GM18861 (cell line): ENCODE measurements around the gene HHAT.

Source experiments
- ATAC-seq: cut with Tn5 transposase; IDR thresholded peaks from one replicate; pipeline ENCODE4 v1.9.1; 2021; ENCODE audit not compliant: unreplicated experiment

The HHAT gene

DNA sequence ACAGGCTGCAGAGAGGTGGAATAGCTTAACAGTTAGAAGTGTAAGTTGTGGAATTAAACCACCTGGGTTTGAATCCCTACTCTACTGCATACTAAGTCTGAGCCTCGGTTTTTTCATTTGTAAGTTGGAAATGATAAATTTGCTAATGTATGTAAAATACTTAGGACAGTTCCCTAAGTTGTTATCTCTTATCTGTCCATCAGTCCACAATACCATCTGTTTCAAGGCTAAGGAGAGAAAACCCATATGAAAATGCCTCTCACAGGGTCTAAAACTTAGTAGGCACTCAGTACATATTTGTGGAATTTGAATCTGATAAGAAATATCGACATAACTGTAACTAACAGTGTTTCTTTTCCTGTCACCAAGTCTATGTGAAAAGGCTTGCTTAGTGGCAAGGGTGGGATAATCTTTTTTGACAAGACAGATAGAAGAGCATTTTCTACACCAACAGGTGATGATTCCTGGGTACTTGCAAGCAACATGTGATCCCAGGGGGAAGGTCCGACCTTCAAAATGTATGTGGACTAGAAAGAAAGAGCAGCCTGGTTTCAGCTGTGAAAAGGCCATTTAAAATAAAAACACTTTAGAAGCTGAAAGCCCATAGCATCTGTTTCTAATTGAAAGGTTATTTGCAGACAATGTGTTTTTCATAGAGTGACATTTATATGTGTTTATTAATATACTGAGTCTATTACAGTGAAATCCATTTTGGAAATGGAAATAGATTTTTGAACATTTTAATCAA, 202.9 kb downstream of the HHAT start:
- ATAC-seq = no peak

DNA sequence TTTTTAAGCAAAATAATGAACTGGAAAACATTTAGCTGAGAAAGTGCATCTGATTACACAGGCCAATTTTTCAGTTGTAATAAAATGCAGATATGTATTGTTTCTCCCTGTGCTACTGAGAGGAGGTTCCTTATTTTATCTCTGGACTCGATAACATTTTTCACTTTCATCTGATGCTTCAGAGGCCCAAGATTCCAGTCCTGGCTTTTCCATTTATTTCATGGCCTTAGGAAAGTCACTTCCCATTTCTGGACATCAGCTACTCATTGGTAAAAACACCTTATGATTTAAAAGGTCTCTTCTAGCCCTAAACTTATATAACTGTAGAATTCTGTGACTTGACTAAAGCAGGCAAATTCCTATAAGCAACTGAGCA, 203.5 kb downstream of the HHAT start:
- ATAC-seq = no peak

DNA sequence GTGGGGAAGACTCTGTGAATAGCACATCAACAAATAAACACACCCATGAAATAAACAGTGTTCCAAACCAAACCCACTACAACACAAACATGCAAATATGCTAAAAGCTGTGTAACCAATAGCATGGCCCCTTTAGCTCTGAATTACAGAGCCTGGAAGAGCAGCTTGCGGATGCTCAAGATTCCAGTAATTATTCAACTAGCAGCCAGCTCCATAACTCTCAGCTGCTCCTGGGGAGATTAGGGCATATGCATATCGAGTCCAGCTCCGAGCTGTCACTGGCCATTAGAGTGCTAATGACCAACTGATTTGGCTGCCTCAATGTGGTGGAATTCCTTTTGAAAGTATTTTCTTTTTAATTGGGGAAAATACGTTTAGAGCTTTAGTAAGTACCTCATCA, 207.1 kb downstream of the HHAT start:
- no peak for ATAC-seq

DNA sequence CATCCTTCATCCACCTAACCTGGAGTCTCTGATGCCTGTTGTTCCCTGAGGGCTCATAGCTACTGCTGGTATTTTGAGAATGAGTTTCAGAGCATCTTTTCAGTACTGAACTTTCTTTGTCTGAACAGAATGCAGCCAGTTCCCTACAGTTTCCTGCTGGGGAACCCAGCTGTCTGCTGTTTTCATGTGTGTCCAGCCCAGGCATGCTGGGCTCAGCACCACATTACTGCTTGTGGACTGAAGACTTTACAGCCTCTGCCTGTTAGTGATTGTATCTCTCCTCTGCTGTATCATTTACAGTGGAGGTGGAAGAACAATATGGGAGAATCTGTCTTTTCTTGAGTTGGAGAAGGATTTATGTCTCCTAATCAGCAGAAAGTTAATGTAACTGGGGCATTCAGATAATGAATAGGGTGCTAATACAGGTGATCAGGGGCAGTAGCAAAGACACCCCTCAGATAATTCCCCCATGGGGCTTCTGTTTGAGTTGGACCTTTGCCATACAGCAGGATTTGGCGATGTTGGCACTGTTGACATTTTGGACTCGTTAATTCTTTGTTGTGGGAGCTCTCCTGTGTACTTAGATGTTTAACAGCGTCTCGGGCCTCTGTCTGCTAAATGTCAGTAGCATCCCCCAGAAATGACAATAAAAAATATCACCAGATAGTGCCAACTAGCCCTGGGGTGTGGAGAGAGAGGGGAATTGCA, 207.7 kb downstream of the HHAT start:
- no peak for ATAC-seq

DNA sequence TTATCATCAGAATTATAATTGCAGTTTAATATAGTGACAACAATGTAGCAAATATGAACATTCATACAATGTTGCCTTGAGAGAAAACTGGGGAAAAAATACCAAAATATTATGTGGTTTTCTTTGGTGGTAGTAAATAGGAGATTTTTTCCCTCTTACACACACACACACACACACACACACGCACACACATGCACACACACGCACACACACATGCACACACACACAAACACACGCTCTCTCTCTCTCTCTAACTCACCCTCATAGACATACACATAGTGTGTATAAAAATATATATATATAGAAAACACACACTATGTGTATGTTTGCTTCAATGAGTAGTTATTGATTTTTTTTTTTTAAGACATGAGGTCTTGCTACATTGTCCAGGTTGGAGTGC, 211.6 kb downstream of the HHAT start:
- ATAC-seq = no peak

DNA sequence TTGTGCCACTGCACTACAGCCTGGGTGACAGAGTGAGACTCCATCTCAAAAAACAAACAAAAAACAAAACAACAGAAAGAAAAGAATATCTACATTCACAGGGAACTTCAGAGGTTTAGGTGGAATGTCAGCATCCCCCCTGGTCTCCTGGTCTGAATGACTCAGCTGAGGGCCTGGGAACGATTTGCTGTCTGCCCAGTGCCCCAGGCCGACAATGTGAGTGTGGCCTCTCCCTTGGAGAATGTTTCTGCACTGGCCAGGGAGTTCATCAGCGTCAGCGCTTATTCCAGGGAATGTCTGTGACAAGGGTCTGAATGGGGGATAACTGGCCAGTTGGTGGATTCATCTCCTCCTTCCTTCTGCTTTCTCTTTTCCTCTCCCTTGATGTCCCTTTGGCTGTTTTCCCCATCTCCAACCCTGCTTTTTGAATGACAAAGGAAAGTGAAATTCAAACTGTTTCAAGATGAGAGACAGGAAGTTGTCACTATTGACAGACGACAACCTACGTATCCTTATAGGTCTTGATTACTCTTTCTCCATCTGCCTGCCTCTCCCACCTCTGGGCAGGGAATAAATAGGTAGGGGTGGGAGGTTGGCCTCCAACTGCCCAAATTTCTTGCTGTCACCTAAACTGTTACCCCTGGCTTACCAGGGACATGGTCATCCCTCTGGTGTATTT, 213.1 kb downstream of the HHAT start:
- ATAC-seq = no peak

DNA sequence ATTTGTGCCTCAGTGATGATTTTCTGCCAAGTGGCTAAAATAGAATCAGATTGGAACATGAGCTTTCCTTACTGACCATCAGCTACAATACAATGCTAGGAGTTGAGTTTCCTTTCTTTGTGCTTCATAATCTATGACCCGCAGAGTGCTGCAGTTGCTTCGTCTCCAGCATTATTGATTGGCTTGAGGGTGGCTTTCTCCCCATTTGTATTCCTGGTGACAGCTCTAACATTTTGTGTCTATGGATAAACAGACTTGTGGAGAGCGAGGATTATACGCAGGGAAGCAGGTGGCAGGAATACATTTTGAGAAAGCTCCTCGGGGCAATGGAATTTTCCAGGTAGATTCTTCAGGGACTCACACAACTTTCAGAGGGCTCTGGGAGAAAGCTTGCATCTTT, 223.2 kb downstream of the HHAT start:
- no peak for ATAC-seq

DNA sequence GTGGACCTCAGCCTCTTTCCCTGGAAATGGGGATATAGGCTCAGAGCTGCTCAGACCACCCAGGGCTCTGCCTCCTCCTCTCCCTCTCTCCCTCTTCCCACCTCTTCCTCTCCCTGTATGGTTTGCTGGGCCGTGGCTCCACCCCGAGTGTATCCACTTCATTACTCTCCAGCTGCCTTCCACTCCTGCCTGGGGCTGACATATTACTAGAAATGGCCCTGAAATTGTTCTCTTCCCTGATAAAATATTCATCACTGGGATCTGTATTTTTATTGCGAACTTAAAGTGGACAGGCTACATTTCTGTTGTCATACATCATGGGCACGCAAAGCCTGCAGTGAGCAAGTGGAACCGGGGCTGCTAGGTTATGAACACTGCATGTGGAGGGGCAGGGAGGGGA, 225.0 kb downstream of the HHAT start:
- no peak for ATAC-seq

DNA sequence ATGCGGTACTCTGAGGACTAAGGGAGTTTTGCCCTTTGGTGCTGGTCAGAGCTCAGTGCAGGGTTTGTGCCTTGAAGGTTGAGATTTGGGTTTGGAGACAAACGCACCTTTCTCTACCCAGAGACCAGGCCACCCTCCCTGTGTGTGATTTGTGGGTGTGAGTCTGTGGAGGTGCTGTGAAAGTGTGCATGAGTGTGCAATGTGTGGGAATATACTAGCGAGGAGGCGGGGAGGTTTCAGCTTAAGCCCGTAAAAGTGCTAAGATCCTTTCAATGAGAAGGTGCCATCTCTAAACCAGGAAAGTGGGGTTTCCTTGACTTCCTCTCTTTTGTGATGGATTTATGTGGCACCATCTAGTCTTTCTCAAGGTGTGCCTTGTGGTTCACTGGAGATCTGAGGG, 225.7 kb downstream of the HHAT start:
- ATAC-seq = no peak

DNA sequence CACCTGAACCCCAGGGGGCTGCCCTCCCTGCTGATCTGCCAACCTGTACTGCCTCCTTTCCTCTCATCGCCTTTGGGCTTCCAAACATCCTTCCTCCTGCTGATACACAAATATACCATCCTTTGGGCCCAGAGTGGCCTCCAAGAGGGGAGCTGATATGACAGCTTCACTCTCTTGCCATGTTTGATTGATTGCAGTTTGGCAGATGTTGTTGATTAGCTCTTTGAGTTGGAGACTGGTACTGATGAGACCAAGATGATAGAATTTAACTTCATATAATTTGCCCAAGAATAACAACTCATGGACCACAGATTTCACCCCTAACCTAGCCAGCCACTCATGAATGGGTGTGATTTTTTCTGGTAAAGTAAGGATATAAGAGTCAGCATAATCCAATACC, 227.8 kb downstream of the HHAT start:
- no peak for ATAC-seq

DNA sequence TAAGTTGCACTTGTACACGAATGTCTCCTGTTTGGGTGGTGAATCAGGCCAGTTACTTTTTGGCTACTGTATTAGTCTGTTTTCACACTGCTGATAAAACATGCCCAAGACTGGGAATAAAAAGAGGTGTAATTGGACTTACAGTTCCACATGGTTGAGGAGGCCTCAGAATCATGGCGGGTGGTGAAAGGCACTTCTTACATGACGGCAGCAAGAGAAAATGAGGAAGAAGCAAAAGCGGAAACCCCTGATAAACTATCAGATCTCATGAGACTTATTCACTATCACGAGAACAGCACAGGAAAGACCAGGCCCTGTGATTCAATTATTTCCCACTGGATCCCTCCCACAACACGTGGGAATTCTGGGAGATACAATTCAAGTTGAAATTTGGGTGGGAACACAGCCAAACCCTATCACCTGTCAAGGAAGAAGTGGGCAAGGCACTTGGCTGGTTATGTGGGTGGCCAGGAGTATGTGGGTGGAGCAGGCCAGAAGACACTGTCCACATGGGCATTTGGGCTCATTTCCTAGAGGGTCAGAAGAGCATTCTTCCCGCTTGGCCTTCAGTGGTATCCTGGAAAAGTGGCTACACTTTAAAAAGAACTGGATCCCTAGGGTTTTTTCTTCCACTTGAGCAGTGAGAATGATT, 228.8 kb downstream of the HHAT start:
- ATAC-seq = no peak

DNA sequence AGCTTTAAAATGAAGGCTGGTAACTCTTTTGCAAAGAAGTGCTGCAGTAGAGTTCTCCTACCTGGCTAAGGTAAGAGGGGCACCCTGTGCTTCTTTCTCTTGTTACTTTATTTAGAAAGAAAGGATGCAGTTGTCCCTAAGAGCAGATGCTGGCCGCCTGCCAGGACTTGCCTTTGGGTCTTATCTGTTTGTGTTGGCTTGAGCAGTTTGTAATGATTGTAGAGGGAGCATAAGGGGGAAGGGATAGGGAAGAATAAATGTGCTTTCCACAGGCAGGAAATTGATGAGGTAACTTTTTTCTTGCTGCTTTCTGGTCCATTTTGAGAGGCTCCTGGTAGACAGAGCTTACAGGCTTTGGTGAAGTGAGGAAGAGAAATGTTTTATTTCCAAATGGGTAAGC, 229.6 kb downstream of the HHAT start:
- ATAC-seq = no peak

DNA sequence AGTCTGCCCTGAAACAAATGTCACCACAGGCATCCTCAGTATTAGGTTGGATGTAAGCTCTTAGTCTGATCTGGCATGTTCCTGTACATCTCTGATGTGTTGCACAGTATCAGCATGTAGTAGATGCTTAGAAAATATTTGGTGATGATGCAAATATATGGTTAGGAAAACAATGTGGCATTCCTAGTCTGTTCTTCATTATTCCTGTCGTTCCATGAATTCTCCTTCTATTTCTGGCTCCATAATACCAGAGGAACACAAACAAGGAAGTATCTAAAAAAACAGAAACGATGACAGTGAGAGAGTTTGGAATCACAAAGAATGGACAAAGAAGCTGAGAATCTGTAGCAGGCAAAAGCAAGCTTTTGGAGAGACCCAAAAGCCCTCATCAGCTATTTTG, 236.6 kb downstream of the HHAT start:
- ATAC-seq = no peak

DNA sequence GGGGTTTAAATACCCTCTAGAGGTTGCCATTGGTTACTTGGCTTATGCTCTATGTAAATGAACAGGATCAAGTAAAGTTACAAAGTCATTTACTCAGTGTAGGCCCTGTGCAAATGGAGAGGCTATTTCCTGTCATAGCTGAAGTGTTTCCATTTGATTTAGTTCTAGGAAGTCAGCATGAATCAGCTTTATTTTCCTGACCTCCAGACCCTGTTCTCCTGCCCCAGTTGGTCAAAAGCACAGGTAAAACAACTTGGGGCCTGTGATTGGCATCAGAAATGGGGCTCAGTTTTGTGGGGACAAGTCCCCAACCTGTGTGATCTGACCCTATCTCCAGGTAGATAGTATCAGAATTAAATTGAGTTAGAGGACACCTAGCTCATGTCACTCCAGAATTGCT, 239.9 kb downstream of the HHAT start:
- no peak for ATAC-seq

DNA sequence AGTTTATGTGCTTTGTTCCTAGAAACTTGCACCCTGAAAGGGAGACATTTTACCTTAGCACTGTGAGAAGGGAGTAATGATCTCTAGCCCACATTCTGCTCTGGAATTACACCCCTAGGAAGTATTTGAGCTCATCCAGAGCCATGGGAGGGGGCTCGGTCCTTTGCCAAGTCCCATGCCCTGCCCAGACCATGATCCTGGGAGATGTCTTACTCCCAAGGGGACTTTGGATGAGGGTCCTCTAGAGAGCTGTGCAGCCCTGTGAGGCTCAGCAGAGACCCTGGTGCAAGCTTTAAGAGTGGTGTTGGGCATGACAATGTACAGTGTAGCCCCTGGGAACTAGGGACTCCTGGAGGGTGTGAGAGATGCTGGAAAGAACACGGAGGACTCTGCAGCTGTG, 241.4 kb downstream of the HHAT start:
- no peak for ATAC-seq

DNA sequence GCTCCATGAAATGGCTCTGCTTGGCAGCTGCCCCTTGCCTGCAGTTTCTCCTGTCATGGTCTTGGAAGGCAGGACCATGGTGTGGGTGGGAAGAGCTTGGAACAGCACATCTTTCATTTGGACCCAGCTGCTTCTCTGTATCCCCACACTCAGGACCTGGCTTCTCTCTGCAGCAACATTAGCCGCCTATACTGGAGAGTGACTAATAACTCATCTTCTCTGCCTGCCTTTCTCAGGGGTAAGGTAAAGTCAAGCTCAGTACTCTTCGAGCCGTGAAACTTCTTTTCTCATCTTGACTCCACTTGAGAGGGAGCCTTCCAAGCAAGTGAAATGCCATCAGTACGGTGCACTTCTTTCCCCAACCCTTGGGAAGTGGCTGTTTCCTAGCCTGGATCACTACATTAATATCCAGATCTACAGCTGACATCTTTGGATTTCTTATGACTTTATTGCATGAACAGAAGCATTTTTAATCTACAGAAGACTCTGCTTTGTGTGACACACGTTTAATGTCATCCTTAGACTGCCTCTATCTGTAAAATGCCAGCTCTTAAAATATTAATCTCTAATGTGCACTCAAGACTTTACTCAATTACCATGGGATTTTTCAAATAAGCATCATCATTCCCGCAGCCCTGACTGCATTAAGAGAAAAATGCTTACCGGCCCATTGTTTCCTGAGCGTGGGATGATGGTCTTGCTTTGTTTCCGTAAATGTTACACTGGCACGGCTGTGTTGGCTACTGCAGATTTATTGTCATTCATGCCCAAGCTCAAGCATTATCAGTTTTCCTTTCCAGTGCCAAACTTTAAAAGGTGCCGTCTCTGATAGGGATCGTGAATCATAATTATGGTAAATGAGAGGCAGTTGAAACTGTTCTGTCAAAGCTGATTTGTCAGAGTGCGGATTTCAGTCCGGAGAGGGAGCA, 242.9 kb downstream of the HHAT start:
- no peak for ATAC-seq

DNA sequence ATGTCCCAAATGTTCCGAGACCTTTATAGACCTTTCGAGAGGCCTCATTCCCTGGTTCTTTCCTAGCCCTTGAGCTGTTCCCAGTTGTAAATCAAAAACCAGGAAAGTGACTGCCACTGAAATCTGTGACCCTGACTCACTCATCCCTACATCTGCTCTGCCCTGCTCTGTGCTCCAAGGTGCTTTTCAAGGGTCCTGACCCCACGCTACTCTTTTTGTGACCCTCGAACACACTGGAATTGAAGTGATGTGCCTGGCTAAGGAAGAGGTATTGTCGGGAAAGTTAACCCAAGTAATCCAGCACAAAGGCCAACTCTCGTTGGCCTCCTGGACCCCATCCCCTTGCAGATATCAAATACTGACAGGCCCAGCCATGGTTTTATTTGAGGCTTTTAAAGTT, 244.4 kb downstream of the HHAT start:
- ATAC-seq = no peak

DNA sequence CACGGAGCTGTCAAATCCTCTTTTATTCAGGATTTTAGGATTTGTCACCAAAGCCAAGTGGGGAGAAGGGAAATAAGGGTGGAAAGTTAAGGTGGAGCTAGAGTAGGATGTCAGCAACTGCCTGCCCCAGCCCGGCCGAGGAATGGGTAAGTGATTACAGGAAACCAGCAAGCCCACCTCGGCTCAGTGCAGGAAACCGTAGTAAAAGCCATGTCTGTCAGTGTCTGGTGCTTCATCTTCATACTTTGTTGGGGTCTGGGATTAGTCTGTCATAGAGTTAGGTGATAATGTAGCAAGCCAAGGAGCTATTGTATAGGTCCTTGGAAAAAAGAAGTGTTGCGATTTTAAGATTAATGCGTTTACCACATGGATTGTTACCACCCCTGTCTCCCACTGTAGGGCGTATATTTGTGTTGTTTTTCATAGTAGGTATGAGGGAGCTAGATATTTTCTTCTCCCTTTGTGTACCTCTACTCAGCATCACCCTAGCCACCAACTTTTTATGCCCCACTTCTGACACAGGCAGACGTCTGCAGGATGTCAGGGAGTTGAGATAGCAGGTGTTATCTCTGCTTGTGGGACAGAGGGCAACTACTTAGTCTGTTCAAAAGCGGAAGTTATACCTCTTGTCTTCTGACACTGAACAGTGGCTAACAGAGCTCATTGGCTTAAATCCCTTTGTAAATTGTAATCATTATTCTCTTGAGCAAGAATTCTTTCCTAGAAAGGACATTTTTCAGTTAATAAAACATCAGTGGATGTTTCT, 253.7 kb downstream of the HHAT start:
- ATAC-seq = peak; percentile 66

DNA sequence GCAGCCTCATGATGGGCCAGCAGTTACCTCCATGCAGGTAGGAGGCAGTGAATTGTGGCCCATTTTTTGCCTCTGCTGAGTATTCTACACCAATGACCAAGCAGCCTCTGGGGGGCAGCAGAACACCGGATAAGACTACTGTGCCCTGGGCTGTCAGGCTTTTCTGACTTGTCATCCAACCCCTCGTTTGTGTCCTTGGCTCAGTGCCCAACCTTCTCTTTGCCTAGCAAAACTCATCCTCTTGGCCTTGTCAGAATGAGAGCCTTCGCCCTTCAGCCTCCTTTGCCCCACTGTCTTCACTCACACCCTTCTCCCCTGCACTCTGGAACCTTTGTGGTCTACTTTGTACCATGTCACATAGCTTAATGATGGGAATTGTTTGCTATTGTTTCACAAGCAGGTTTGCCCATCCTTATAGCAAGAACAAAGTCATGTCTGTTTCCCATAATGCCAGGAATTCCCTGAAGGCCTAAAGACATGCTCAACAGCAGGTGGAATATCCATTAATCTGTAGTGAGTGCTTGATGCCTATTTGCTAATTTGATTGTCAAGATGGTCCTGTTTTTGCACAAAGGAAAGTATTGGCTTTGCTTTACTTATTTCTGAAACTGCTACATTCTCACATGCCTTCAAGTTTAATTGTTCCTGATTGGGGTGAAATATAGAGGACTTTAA, 255.9 kb downstream of the HHAT start:
- peak; percentile 71 for ATAC-seq
